GM18507 (cell line): Measurements from ENCODE around the gene BANF1.
A peak's percentile ranks its signal among the peaks of the same experiment; 100 is the strongest.

ENCODE experiments used
- DNase-seq: peaks from one replicate; pipeline ENCODE4 v3.0.0; 2011; ENCODE audit warnings: low read depth; ENCODE audit not compliant: insufficient read length; ENCODE audit errors: extremely low spot score
- FAIRE-seq: peaks from 2 replicates; lab custom pipeline; 2011; peaks lifted over from hg19 to GRCh38; lab: Jason Lieb, UNC

Gene BANF1

GRCh38 chr11:65977621-65978390, 24.5 kb upstream of the BANF1 start:
- FAIRE-seq (no peak), DNase-seq (no peak)

GRCh38 chr11:65978391-65979238, 23.7 kb upstream of the BANF1 start:
- FAIRE-seq = no peak

GRCh38 chr11:65979261-65979759, 23.0 kb upstream of the BANF1 start:
- FAIRE-seq (no peak), DNase-seq (no peak)

More at GRCh38 chr11:65978391-65979238, 23.7 kb upstream of the BANF1 start:
- no peak for DNase-seq

- FAIRE-seq (no peak), DNase-seq (no peak)
These were observed 21.1 kb upstream of the BANF1 start for GRCh38 chr11:65981101-65981740.

- no peak for DNase-seq
- FAIRE-seq = no peak
These were observed 20.1 kb upstream of the BANF1 start for GRCh38 chr11:65981972-65982823.

- FAIRE-seq (no peak), DNase-seq (no peak)
These were observed 19.3 kb upstream of the BANF1 start for GRCh38 chr11:65982824-65983588.

- no peak for DNase-seq
- FAIRE-seq = no peak
These were observed 18.7 kb upstream of the BANF1 start for GRCh38 chr11:65983589-65983987.

- FAIRE-seq = no peak
- no peak for DNase-seq
These were observed 15.0 kb upstream of the BANF1 start for GRCh38 chr11:65987336-65987735.

- peak; percentile 83 for DNase-seq
- peak; percentile 99 for FAIRE-seq
These were observed 13.3 kb upstream of the BANF1 start for GRCh38 chr11:65988791-65989592.

GRCh38 chr11:65992056-65992455, 10.2 kb upstream of the BANF1 start:
- DNase-seq (no peak), FAIRE-seq (no peak)

GRCh38 chr11:65997286-65997685, 5.0 kb upstream of the BANF1 start:
- DNase-seq (no peak), FAIRE-seq (no peak)

GRCh38 chr11:66002648-66003225, 434 bp downstream of the BANF1 start:
- FAIRE-seq = no peak
- DNase-seq = peak; percentile 65

- DNase-seq = no peak
- FAIRE-seq = no peak
These were observed 988 bp downstream of the BANF1 start for GRCh38 chr11:66003291-66003690.

GRCh38 chr11:66004186-66004585, 1.9 kb downstream of the BANF1 start:
- DNase-seq (no peak), FAIRE-seq (no peak)

- no peak for FAIRE-seq
- no peak for DNase-seq
These were observed 4.0 kb downstream of the BANF1 start for GRCh38 chr11:66006134-66006890.

- DNase-seq = no peak
- FAIRE-seq = no peak
These were observed 4.5 kb downstream of the BANF1 start for GRCh38 chr11:66006891-66007176.

- DNase-seq (no peak), FAIRE-seq (no peak)
These were observed 4.9 kb downstream of the BANF1 start for GRCh38 chr11:66007201-66007634.
